PC-3 (cell line): ENCODE results near the gene UNC5B. TPM values are rescaled to one million over a fixed set of nuclear protein-coding genes. Genes with fewer than 3 reads are reported as not detected.

Experiments
- ATAC-seq: fragments of 200-7000 bp; cut with Tn5 transposase; 2 replicates; pipeline ENCODE4 v1.9.1; 2020; ENCODE audit warnings: mild to moderate bottlenecking, moderate library complexity
- BruUV-seq: library from RNA; stranded (reverse); fragments of 400-500 nt; replicated peaks from 2 replicates; lab custom pipeline; 2021; lab: Mats Ljungman, UMichigan
- CTCF ChIA-PET: fragments of 300-600 bp; sonication (Branson Sonifier 250); formaldehyde crosslinking; loops from one replicate; lab custom pipeline; 2022; ENCODE audit warnings: antibody characterized with exemption; lab: Charles Lee
- POLR2A ChIA-PET: fragments of 300-600 bp; sonication (Branson Sonifier 250); formaldehyde crosslinking; loops from one replicate; lab custom pipeline; 2022; ENCODE audit warnings: antibody characterized with exemption; ENCODE audit not compliant: unreplicated experiment; lab: Charles Lee
- DNase-seq: peaks from one replicate; pipeline ENCODE4 v3.0.0-alpha.2; 2015
- H2AFZ ChIP-seq: fragments of 300-600 bp; sonication (generic); 2 replicates; pipeline ENCODE4 v1.6.0; 2016; ENCODE audit warnings: antibody characterized with exemption, low read length
- H3F3A ChIP-seq: fragments of 300-600 bp; sonication (generic); one replicate; pipeline ENCODE4 v1.6.0; 2017; ENCODE audit warnings: antibody characterized with exemption, low read length, control low read depth, mild to moderate bottlenecking; ENCODE audit not compliant: unreplicated experiment
- H3K27ac ChIP-seq: fragments of 300-600 bp; sonication (generic); 2 replicates; pipeline ENCODE4 v1.5.1; 2016; ENCODE audit warnings: mild to moderate bottlenecking, low read length
- H3K27me3 ChIP-seq: fragments of 300-600 bp; sonication (generic); 2 replicates; pipeline ENCODE4 v1.6.1; 2016; ENCODE audit warnings: low read length, mixed read lengths
- H3K36me3 ChIP-seq: fragments of 300-600 bp; sonication (generic); 2 replicates; pipeline ENCODE4 v1.6.1; 2016; ENCODE audit warnings: low read depth, mixed run types, low read length, mixed read lengths
- H3K4me1 ChIP-seq: fragments of 300-600 bp; sonication (generic); 2 replicates; pipeline ENCODE4 v1.5.1; 2016; ENCODE audit warnings: low read length; ENCODE audit not compliant: insufficient read depth
- H3K4me2 ChIP-seq: fragments of 300-600 bp; sonication (generic); 2 replicates; pipeline ENCODE4 v1.6.0; 2016; ENCODE audit warnings: low read length
- H3K4me3 ChIP-seq: fragments of 300-600 bp; sonication (generic); 2 replicates; pipeline ENCODE4 v1.5.1; 2016; ENCODE audit warnings: mild to moderate bottlenecking, low read length, mixed read lengths
- H3K79me2 ChIP-seq: fragments of 300-600 bp; sonication (generic); 2 replicates; pipeline ENCODE4 v1.6.1; 2017; ENCODE audit warnings: low read length, mixed read lengths
- H3K9ac ChIP-seq: fragments of 300-600 bp; sonication (generic); 2 replicates; pipeline ENCODE4 v1.6.0; 2016; ENCODE audit warnings: mild to moderate bottlenecking, low read length
- H3K9me2 ChIP-seq: fragments of 300-600 bp; sonication (generic); replicated peaks from 2 replicates; pipeline ENCODE4 v1.6.1; 2016; ENCODE audit warnings: mixed run types, low read length, mixed read lengths
- H3K9me3 ChIP-seq: fragments of 300-600 bp; sonication (generic); 2 replicates; pipeline ENCODE4 v1.6.1; 2016; ENCODE audit warnings: low read length, mixed read lengths
- H4K20me1 ChIP-seq: fragments of 300-600 bp; sonication (generic); 2 replicates; pipeline ENCODE4 v1.6.1; 2016; ENCODE audit warnings: low read length, mixed read lengths
- CTCF ChIP-seq: fragments of 300-600 bp; sonication (generic); conservative IDR thresholded peaks from 2 replicates; pipeline ENCODE4 v1.5.1; 2017; ENCODE audit warnings: antibody characterized with exemption, low read depth, mild to moderate bottlenecking, low read length
- EZH2 ChIP-seq: fragments of 300-600 bp; sonication (generic); IDR thresholded peaks from one replicate; pipeline ENCODE4 v1.6.1; 2017; ENCODE audit warnings: antibody characterized with exemption, mild to moderate bottlenecking, low read length; ENCODE audit not compliant: unreplicated experiment
- EZH2phosphoT487 ChIP-seq: fragments of 300-600 bp; sonication (generic); IDR thresholded peaks from 2 replicates; pipeline ENCODE4 v1.6.1; 2018; ENCODE audit warnings: mild to moderate bottlenecking, antibody characterized with exemption, low read length, borderline replicate concordance
- intact Hi-C: fragments of 100-400 bp; cut with micrococcal nuclease; formaldehyde crosslinking; loops from 2 replicates; pipeline ENCODE4 v1.9.0; 2023
- total RNA-seq: library from RNA; depleted of rRNA; stranded (reverse); fragments of >200 nt; gene quantifications from 2 replicates; pipeline ENCODE4 v1.2.3, GENCODE V29; 2014

Gene UNC5B
- total RNA-seq, 1 experiment from 2014 or later, result 0.26 TPM

- H3K4me2 ChIP-seq, result no peak overlapping the region
- POLR2A ChIA-PET, result no interaction called here
- no TSS peak for BruUV-seq
These were observed 11.1 kb downstream of the UNC5B start for GRCh38 chr10:71223347-71224058.

DNA sequence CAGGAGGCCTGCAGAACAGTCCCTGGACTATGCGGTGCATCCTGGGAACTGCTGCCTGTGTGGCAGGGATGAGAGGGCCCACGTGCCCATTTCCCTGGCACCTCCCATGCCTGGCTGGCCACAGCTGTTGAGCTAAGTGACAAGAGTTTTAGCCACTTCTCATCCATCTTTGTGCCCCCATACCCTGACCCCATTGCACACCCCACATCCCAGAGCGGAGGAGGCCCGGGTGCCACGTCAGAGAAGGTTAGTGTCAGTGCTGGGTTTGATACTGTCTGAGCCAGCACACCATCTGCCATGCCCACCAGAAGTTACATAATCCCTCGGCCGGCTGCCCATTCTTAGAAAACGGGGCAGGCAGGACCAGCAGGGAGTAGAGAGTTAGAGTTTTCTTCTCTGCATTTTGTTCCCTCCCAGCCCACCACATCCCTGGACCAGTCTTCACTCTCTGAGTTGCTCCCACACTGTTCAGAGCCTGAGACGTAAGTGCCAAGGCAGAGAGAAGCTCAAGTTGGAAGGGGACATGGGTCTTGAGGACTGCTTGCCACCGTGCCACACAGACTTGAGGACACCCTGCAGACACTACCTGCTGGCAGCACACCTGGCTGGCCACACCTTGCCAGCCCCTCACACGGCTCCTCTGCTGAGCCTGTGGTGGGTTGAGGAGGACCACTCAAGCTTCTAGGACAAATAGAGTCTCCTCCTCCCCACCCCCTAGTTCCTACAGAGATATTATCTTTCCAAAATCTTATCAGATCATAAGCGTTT is 13.1 kb downstream of the UNC5B start:
- CTCF ChIA-PET, result no interaction called here
- Histone ChIP-seq H3K4me2 (no peak overlapping the region), H3F3A (no peaks in the 10 kb centered on the region), H3K9me2 (no peaks in the 10 kb centered on the region), H3K9ac (no peak overlapping the region), H3K4me1 (no peaks in the 10 kb centered on the region), H3K4me3 (no peak overlapping the region), H3K9me3 (no peaks in the 10 kb centered on the region), H3K36me3 (no peaks in the 10 kb centered on the region), H4K20me1 (no peaks in the 10 kb centered on the region), H3K27ac (no peak overlapping the region), H3K27me3 (peaks cover 5% of the 10 kb centered on the region), H3K79me2 (no peaks in the 10 kb centered on the region), H2AFZ (no peak overlapping the region)
- intact Hi-C loops, result no loop called here
- DNase-seq (no peak), ATAC-seq (no peak)
- no TSS peak for BruUV-seq
- POLR2A ChIA-PET, result no interaction called here
- TF ChIP-seq CTCF, result no peak
- TF ChIP-seq EZH2, result no peak
- TF ChIP-seq EZH2phosphoT487, result no peak

More at GRCh38 chr10:71223347-71224058, 11.1 kb downstream of the UNC5B start:
- DNase-seq, result no peak
- no peak for TF ChIP-seq EZH2phosphoT487
- TF ChIP-seq CTCF, result no peak
- TF ChIP-seq EZH2, result no peak
- H4K20me1 ChIP-seq, result no peaks in the 10 kb centered on the region
- no peaks in the 10 kb centered on the region for H3K9me2 ChIP-seq
- intact Hi-C loops, result no loop called here
- no peak overlapping the region for H3K9ac ChIP-seq
- H3K9me3 ChIP-seq, result no peaks in the 10 kb centered on the region
- no peak overlapping the region for H3K4me3 ChIP-seq
- H3K27me3 ChIP-seq, result peaks cover 5% of the 10 kb centered on the region
- no peak overlapping the region for H2AFZ ChIP-seq
- no peak overlapping the region for H3K27ac ChIP-seq
- no peaks in the 10 kb centered on the region for H3F3A ChIP-seq
- peaks cover 2% of the 10 kb centered on the region for H3K4me1 ChIP-seq
- no peaks in the 10 kb centered on the region for H3K36me3 ChIP-seq
- ATAC-seq, result no peak
- H3K79me2 ChIP-seq, result no peaks in the 10 kb centered on the region
- CTCF ChIA-PET, result no interaction called here
